GM18517 (cell line): ENCODE data around the gene SCAP.

Source experiments
- ATAC-seq: cut with Tn5 transposase; IDR thresholded peaks from one replicate; pipeline ENCODE4 v1.9.1; 2021; ENCODE audit warnings: mild to moderate bottlenecking, moderate library complexity; ENCODE audit not compliant: unreplicated experiment

Gene SCAP

DNA sequence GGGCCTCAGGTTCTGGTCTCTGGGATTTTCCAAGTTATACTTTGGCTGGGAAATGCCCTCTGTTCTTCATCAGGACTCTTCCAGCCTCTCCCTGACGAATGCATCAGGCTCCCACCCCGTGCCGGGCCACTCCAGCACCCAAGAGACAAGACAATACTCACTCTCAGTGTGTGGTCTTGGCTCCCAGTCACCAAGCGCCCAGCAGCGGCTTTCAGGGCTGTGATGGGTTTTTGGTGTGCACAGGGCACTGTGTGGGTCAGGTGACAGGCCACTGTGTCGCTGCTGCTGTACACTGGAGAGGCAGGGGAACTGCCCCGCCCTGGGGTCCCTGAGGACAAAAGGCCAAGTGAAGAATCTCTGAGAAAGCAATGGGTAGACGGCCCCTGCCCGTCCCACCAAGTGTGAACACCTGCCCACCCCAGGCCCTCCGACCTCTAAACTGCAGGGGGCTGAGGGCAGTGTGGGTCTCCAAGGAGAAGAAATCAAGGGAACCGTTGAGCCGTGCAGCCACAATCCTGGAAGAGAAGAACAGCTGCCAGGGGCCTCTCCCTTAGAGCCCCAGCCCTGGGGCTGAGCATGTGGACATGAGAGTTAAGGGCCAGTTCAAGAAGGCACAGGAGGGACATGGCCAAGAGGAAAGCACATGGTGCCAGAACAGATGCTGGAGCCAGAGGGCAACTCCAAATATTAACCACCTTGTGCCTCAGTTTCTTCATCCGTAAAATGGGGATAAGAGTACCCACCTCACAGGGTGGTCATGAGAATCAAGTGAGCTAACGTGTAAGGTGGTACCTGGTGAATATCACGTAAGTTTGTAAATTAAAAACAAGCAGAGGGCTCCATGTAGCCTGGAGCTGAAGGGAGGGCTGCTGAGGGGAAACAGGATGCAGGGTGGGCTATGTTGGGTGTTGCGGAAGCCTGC is 60.8 kb downstream of the SCAP start:
- ATAC-seq = no peak

DNA sequence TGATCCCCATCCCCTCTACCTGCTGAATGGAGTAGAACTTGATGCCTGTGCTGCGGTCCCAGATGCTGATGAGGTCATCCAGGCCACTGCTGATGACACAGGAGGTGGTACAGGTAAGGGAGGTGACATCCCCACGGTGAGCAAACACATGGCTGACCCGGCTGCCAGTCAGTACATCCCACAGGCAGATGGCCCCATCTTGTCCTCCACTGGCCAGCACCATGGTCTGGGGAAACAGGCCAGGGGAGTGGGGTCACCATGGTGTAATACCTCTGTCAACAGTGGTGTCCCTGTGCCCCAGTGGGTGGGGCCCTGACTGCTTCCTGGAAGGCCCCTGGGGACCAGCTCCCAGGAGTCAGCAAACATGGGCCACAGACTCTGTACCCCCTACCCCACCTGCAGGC is 61.6 kb downstream of the SCAP start:
- ATAC-seq = no peak

DNA sequence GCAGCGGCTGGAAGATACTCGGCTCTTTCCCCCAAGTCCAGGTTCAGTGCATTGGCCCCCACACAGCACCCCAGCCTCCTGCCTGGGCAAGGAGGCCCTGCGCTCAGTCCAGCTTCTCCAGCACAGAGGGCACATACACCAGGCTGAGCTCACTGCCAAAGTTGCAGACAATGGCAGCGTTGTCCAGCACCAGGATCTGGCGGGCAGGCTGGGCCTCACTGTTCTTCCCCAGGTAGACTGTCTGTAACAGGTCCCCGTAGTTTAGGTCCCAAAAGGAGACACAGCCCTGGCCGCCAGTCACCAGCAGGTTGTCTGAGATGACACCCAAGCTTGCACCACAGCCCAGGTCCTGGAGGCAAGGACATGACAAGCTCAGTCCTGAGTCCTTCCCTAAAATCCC is 62.0 kb downstream of the SCAP start:
- ATAC-seq = no peak

DNA sequence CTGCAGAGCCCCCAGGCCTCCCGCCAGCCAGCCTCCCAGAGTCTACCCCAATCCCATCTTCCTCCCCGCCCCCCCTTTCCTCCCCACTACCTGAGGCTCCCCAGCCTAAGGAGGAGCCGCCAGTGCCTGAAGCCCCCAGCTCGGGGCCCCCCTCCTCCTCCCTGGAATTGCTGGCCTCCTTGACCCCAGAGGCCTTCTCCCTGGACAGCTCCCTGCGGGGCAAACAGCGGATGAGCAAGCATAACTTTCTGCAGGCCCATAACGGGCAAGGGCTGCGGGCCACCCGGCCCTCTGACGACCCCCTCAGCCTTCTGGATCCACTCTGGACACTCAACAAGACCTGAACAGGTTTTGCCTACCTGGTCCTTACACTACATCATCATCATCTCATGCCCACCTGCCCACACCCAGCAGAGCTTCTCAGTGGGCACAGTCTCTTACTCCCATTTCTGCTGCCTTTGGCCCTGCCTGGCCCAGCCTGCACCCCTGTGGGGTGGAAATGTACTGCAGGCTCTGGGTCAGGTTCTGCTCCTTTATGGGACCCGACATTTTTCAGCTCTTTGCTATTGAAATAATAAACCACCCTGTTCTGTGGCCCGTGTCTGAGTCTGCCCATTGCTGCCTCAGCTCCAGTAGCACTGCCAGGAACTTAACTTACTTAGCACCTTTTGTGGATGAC is 62.8 kb downstream of the SCAP start:
- ATAC-seq = no peak

DNA sequence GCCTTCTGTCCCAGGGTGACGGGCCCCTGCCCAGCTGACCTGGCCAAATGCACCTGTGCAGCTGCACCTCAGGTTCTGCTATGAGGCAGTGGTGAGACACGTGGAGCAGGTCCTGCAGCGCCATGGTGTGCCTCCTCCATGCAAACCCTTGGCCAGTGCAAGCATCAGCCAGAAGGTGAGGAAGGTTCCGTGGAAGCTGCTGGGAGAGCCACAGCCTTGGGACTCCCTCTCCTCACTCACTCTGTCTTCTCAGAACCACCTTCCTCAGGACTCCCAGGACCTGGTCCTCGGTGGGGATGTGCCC is 63.3 kb downstream of the SCAP start:
- no peak for ATAC-seq

DNA sequence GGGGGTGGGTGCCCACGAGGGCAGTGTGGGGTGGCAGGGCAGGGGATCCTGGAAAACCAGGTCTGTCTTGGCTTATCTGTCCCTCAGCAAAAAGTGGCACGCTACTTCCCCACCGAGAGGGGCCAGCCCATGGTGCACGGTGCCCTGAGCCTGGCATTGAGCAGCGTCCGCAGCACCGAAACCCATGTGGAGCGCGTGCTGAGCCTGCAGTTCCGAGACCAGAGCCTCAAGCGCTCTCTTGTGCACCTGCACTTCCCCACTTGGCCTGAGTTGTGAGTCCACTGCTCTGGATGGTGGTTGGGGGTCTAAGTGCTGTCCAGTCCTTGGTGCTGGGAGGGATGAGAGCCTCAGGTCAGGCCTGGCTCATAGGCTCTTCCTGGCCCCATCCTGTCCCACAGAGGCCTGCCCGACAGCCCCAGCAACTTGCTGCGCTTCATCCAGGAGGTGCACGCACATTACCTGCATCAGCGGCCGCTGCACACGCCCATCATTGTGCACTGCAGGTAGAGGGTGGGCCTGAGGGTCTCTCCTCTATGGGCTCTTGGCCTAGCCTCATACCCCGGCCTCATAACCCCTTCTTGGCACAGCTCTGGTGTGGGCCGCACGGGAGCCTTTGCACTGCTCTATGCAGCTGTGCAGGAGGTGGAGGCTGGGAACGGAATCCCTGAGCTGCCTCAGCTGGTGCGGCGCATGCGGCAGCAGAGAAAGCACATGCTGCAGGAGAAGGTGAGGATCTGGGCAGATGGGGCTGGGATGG is 63.9 kb downstream of the SCAP start:
- ATAC-seq = no peak

DNA sequence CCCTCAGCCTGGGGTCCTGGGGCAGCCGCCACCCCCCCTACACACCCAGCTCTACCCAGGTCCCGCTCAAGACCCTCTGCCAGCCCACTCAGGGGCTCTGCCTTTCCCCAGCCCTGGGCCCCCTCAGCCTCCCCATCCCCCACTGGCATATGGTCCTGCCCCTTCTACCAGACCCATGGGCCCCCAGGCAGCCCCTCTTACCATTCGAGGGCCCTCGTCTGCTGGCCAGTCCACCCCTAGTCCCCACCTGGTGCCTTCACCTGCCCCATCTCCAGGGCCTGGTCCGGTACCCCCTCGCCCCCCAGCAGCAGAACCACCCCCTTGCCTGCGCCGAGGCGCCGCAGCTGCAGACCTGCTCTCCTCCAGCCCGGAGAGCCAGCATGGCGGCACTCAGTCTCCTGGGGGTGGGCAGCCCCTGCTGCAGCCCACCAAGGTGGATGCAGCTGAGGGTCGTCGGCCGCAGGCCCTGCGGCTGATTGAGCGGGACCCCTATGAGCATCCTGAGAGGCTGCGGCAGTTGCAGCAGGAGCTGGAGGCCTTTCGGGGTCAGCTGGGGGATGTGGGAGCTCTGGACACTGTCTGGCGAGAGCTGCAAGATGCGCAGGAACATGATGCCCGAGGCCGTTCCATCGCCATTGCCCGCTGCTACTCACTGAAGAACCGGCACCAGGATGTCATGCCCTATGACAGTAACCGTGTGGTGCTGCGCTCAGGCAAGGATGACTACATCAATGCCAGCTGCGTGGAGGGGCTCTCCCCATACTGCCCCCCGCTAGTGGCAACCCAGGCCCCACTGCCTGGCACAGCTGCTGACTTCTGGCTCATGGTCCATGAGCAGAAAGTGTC is 64.7 kb downstream of the SCAP start:
- ATAC-seq = no peak

DNA sequence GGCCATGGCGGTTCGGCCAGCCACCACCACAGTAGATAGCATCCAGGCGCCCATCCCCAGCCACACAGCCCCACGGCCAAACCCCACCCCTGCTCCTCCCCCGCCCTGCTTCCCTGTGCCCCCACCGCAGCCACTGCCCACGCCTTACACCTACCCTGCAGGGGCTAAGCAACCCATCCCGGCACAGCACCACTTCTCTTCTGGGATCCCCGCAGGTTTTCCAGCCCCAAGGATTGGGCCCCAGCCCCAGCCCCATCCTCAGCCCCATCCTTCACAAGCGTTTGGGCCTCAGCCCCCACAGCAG is 65.4 kb downstream of the SCAP start:
- ATAC-seq = no peak

DNA sequence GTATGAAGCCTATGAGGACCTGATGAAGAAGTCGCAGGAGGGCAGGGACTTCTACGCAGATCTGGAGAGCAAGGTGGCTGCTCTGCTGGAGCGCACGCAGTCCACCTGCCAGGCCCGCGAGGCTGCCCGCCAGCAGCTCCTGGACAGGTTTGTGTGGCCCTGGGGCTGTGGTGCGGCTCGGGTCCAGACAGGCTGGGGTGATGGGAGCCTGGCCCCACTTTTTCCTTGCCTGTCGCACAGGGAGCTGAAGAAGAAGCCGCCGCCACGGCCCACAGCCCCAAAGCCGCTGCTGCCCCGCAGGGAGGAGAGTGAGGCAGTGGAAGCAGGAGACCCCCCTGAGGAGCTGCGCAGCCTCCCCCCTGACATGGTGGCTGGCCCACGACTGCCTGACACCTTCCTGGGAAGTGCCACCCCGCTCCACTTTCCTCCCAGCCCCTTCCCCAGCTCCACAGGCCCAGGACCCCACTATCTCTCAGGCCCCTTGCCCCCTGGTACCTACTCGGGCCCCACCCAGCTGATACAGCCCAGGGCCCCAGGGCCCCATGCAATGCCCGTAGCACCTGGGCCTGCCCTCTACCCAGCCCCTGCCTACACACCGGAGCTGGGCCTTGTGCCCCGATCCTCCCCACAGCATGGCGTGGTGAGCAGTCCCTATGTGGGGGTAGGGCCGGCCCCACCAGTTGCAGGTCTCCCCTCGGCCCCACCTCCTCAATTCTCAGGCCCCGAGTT is 65.9 kb downstream of the SCAP start:
- no peak for ATAC-seq

DNA sequence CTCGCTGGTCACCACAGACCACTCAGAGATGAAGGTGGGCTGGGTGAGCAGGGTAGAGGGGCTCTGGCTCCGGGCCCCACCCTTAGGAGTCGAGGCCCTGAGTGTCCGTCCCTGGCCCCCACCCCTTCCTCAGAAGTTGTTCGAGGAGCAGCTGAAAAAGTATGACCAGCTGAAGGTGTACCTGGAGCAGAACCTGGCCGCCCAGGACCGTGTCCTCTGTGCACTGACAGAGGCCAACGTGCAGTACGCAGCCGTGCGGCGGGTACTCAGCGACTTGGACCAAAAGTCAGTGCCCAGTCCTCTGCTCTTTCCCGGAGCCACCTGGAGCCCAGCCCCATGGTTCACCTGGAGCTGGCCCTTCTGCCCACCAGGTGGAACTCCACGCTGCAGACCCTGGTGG is 66.5 kb downstream of the SCAP start:
- no peak for ATAC-seq

DNA sequence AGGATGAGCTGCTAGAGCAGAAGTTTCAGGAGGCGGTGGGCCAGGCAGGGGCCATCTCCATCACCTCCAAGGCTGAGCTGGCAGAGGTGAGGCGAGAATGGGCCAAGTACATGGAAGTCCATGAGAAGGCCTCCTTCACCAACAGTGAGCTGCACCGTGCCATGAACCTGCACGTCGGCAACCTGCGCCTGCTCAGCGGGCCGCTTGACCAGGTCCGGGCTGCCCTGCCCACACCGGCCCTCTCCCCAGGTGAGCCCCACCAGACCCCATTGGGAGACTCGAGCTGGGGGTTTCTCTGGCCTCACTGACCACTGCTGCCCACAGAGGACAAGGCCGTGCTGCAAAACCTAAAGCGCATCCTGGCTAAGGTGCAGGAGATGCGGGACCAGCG is 66.9 kb downstream of the SCAP start:
- ATAC-seq = no peak

DNA sequence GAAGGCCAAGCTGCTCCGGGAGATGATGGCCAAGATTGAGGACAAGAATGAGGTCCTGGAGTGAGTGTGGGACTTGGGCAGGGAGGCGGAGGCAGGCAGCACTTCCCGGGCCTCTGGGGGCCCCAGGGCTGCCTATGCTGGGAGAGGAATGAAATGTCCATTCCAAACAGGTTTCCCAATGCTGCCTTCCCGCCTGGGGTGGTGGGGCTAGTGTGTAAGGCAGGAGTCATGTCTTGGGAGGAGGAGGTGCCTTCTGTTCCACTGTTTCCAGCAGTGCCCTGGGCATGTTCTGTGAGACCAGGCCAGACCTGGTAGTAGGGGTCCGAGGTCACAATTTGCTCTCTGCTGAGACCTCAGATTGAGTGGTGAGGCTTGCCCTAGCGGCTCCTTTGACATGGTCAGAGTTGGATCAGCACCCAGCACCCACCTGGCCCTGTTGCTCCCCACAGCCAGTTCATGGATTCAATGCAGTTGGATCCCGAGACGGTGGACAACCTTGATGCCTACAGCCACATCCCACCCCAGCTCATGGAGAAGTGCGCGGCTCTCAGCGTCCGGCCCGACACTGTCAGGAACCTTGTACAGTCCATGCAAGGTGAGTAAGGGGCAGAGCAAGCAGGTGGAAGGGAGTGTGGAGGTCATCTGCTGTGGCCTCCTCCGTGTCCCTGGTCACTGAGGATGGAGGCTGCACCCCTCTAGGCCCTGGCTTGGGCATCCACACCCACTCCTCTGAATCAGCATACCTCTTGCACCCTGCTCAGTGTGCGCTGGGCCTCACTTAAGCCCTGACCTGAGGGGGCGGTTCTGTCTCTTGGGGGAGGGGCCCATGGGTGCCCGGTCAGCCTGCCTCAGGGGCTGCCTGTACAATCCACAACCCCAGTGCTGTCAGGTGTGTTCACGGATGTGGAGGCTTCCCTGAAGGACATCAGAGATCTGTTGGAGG is 67.6 kb downstream of the SCAP start:
- no peak for ATAC-seq

DNA sequence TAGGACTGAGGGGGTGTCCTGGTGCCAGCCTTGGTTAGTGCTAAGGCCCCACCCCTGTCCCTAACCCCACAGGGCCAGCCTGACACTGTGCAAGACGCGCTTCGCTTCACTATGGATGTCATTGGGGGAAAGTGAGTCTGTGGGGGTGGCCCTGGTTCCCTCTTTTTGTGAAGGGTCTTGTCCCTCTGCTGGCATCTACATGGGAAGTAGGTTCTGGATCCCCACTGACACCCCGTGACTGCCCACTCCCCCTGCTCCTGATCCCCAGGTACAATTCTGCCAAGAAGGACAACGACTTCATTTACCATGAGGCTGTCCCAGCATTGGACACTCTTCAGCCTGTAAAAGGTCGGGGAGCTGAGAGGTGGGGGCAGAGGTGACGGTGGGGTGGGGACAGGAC is 68.5 kb downstream of the SCAP start:
- ATAC-seq = no peak

DNA sequence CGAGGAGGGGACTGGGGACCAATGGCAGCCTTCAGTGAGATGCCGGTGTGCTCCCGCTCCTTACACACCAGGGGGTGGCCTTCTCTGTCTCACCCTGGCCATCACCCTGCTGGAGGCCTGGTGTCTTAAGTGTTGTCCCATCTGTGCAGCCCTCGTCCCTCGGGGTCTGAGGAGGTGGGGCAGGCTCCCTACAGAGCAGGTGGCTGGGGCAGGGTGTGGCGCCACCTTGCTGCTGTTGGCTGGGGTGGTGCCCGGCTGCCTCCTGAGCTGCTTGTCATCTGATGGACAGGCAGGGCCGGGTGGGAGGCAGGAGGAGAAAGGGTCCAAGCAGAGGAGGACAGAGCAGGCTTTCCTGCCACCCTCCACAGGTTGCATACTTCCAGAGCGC is 69.0 kb downstream of the SCAP start:
- no peak for ATAC-seq

DNA sequence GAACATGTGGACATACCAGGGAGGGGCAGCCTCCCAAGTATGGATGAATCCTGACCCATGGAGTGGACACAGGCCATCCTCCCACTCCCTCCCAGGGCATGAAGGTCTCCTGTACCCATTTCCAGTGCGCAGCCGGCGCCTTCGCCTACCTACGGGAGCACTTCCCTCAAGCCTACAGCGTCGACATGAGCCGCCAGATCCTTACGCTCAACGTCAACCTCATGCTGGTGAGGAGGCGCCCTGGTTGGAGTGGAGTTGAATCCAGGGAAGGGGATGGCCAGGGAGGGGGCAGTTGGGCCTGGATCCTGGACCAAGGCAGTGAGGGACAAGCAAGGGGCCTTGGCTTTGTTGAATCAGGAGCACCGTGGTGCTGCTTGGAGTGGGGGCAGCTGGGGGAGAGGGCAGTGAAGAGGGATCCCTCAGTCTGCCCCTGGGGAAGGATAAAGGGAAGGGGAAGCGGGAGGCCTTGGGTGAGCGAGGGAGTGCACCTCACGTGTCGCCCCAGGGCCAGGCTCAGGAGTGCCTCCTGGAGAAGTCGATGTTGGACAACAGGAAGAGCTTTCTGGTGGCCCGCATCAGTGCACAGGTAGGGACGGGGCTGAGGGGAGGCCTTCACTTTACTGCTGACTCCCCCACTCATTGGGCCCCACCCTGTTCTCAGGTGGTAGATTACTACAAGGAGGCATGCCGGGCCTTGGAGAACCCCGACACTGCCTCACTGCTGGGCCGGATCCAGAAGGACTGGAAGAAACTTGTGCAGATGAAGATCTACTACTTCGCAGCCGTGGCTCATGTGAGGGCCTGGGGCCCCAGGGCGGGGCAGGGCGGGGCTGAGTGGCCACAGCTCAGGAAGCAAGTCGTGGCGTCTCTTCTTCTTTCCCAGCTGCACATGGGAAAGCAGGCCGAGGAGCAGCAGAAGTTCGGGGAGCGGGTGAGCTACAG is 69.7 kb downstream of the SCAP start:
- no peak for ATAC-seq

DNA sequence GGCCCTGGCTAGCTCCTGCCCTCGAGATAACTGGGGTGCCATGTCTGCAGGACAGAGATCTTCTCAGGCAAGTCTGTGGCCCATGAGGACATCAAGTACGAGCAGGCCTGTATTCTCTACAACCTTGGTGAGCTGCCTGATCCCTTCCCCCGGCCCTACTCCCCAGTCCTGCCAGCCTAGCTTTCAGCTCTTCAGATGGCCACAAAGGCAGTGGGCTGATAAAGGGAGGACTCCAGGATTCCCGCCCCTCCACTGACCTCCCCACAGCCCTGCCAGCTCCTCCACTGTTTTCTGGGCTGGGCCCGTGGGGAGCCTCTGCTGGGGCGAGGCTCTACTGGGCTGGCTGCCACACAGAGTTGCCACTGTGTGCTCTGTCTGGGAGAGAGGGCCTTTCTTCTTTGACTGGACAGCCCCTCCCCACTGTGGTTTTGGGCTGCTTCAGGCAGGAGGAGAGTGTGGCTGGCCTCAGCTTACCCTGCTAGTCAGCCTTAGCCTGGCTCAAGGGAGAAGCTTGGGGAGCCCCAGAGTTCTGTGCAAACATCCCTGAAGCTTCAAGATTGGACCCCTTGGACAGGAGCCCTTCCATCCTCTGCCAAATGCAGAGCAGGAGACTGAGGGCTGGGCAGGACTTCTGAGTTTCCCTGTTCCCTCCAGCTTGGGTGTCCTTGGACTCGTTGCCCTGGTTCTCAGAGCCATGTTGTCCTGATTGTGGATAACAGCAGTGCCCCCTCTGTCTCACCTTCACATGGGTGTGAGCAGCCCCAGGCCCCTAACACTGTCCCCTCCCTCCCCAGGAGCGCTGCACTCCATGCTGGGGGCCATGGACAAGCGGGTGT is 70.6 kb downstream of the SCAP start:
- no peak for ATAC-seq

DNA sequence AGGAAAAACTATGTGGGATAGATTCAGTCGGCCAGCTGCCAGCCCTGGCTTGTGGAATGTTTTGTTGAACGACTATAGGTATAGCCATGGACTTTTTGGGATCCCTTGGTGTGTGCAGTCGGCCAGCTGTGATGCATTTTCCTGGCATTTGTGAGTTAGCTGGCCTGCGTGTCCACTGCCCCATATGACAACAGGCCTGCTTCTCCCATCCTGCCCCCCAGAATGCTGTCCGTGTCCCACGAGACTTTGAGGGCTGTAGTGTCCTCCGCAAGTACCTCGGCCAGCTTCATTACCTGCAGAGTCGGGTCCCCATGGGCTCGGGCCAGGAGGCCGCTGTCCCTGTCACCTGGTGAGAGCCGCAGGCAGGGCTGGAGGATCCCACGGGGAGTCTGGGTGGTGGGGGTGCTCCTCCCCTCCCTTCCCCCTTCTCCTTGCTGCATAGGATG is 71.3 kb downstream of the SCAP start:
- no peak for ATAC-seq
